ENCODE data around the gene PDHA2.

DNA sequence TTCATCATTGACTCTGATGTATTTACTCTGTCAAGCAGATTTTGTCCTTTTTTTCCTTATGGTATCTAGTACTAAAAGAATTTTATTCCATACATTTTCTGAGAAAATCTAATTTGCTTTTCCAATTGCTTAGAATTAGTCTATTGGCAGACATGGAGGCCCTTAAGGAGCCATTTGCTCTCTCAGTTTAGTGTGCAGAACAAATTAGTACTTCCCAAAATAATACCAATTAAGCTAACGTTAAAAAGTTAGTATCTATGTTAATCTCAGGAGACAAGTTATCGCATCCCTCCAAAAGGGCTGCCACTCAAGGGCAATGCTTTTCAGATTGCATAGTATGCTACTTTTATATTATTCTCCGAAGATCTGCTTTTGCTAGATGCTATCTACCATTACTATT, 47.7 kb downstream of the PDHA2 start:
- TF ChIP-seq ZFP30 (CRISPR knock-in tag; IDR thresholded peaks at IDR 0.05) (no peak), TOX (CRISPR knock-in tag; IDR thresholded peaks at IDR 0.05; ENCODE audit: borderline replicate concordance) (no peak), ZNF565 (CRISPR knock-in tag; conservative IDR thresholded peaks at IDR 0.05; ENCODE audit: low read depth) (no peak), ARNTL (CRISPR knock-in tag; IDR thresholded peaks at IDR 0.05; ENCODE audit: borderline replicate concordance, low read depth) (no peak), CREB5 (CRISPR knock-in tag; IDR thresholded peaks at IDR 0.05; ENCODE audit: low read depth) (no peak), ZFP3 (CRISPR knock-in tag; IDR thresholded peaks at IDR 0.05) (no peak), RARB (CRISPR knock-in tag; IDR thresholded peaks at IDR 0.05) (no peak), GLIS3 (CRISPR knock-in tag; IDR thresholded peaks at IDR 0.05) (no peak), ZNF8 (CRISPR knock-in tag; IDR thresholded peaks at IDR 0.05) (no peak), PPARA (CRISPR knock-in tag; IDR thresholded peaks at IDR 0.05; ENCODE audit: borderline replicate concordance) (no peak)
- TF ChIP-seq, protein P1, sequence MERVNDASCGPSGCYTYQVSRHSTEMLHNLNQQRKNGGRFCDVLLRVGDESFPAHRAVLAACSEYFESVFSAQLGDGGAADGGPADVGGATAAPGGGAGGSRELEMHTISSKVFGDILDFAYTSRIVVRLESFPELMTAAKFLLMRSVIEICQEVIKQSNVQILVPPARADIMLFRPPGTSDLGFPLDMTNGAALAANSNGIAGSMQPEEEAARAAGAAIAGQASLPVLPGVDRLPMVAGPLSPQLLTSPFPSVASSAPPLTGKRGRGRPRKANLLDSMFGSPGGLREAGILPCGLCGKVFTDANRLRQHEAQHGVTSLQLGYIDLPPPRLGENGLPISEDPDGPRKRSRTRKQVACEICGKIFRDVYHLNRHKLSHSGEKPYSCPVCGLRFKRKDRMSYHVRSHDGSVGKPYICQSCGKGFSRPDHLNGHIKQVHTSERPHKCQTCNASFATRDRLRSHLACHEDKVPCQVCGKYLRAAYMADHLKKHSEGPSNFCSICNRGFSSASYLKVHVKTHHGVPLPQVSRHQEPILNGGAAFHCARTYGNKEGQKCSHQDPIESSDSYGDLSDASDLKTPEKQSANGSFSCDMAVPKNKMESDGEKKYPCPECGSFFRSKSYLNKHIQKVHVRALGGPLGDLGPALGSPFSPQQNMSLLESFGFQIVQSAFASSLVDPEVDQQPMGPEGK (CRISPR knock-in tag; IDR thresholded peaks at IDR 0.05; ENCODE audit: borderline replicate concordance) = no peak
- TF ChIP-seq, protein P2, sequence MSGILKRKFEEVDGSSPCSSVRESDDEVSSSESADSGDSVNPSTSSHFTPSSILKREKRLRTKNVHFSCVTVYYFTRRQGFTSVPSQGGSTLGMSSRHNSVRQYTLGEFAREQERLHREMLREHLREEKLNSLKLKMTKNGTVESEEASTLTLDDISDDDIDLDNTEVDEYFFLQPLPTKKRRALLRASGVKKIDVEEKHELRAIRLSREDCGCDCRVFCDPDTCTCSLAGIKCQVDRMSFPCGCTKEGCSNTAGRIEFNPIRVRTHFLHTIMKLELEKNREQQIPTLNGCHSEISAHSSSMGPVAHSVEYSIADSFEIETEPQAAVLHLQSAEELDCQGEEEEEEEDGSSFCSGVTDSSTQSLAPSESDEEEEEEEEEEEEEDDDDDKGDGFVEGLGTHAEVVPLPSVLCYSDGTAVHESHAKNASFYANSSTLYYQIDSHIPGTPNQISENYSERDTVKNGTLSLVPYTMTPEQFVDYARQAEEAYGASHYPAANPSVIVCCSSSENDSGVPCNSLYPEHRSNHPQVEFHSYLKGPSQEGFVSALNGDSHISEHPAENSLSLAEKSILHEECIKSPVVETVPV (CRISPR knock-in tag; IDR thresholded peaks at IDR 0.05) = no peak
